Neutrophil (primary cell): Measurements from ENCODE around the gene ARRDC1.

Source experiments
- H3K27ac ChIP-seq: fragments of 200-600 bp; sonication (generic); 2 replicates; pipeline ENCODE4 v1.5.1; 2016; ENCODE audit warnings: mild to moderate bottlenecking, moderate library complexity
- H3K27me3 ChIP-seq: fragments of 200-600 bp; sonication (generic); 2 replicates; pipeline ENCODE4 v1.6.0; 2016; ENCODE audit warnings: mild to moderate bottlenecking
- H3K36me3 ChIP-seq: fragments of 200-600 bp; sonication (generic); 2 replicates; pipeline ENCODE4 v1.5.1; 2017
- H3K4me1 ChIP-seq, 2 experiments: fragments of 200-600 bp in 1 of 2; sonication (generic) in 1 of 2; 1 replicate in 1 of 2; 2 replicates in 1 of 2; pipeline versions ENCODE4 v1.5.1 to v1.6.1; 2013 to 2016; ENCODE audit warnings: low read depth in 1 of 2, low read length in 1 of 2, mild to moderate bottlenecking in 1 of 2, moderate library complexity in 1 of 2; ENCODE audit not compliant: control insufficient read depth in 1 of 2, insufficient read depth in 1 of 2
- H3K4me3 ChIP-seq, 2 experiments: fragments of 200-600 bp in 1 of 2; sonication (generic) in 1 of 2; 1 replicate in 1 of 2; 2 replicates in 1 of 2; pipeline ENCODE4 v1.5.1; 2013 to 2016; ENCODE audit warnings: low read depth in 1 of 2, low read length in 1 of 2, mild to moderate bottlenecking in 1 of 2, moderate library complexity in 1 of 2
- H3K9me3 ChIP-seq: fragments of 200-600 bp; sonication (generic); 2 replicates; pipeline ENCODE4 v1.5.1; 2016
- CTCF ChIP-seq: fragments of 200-600 bp; sonication (generic); IDR thresholded peaks from 2 replicates; pipeline ENCODE4 v1.5.1; 2016; ENCODE audit warnings: antibody characterized with exemption

The ARRDC1 gene

DNA sequence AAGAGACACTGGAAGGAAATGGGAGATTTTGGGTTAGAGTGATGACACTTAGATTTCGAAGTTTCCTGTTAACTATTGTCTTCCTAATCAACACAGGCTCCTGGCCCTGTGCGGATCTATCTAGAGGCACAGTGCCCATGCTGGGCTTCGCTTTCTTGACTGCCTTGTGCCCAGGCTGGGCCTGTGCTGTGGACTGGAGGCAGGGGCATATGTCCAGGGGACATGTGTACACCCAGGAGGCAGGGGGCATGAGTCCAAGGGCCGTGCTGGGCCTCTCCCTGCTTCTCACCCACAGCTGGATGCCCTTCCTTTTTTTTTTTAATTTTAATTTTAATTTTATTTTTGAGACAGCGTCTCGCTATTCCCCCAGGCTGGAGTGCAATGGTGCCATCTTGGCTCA, 50.9 kb downstream of the ARRDC1 start:
- Histone ChIP-seq H3K27me3 (no peaks in the 10 kb centered on the region), H3K27ac (peak overlapping the region; percentile 49), H3K4me1 (peaks cover 13 to 14% of the 10 kb centered on the region in 2 experiments), H3K9me3 (no peaks in the 10 kb centered on the region), H3K4me3 (no peak overlapping the region), H3K36me3 (peaks cover 7% of the 10 kb centered on the region)
- no peak for TF ChIP-seq CTCF

DNA sequence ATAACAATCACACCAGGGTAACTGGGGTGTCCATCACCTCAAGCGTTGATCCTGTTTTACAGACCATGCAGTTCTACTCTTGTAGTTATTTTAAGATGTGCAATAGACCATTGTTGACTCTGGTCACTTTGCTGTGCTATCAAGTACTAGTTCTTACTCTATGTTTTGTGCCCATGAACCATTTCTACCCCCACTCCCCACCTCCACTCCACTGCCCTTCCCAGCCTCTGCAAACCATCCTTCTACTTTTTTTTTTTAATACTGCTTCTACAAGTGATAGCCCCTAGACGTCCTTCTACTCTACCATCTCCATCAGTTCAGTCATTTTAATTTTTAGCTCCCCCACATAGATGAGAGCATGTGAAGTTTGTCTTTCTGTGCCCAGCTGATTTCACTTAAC, 52.1 kb downstream of the ARRDC1 start:
- peaks cover 11 to 13% of the 10 kb centered on the region in 2 experiments for H3K4me1 ChIP-seq
- no peak overlapping the region for H3K27ac ChIP-seq
- peaks cover 7% of the 10 kb centered on the region for H3K36me3 ChIP-seq
- H3K27me3 ChIP-seq: no peaks in the 10 kb centered on the region
- no peak for TF ChIP-seq CTCF
- H3K4me3 ChIP-seq: no peak overlapping the region
- H3K9me3 ChIP-seq: no peaks in the 10 kb centered on the region

DNA sequence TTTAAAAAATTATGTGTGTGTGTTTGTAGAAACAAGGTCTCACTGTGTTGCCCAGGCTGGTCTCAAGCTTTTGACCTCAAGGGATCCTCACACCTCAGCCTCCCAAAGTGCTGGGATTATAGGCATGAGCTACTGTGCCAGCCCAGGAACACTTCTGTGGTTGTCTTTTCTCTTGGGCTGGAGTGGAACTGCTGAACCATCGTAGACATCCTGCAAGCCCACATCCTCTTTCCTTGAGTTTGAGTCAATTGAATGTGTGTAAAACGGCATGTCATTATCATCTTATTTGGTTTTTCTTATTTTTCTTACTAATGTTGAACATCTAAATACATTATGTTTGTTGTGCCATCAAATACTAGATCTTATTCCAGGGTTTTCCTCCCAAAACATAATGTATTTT, 53.3 kb downstream of the ARRDC1 start:
- Histone ChIP-seq H3K27ac (no peak overlapping the region), H3K4me1 (peaks cover 11 to 13% of the 10 kb centered on the region in 2 experiments), H3K36me3 (peaks cover 7% of the 10 kb centered on the region), H3K9me3 (no peaks in the 10 kb centered on the region), H3K4me3 (no peak overlapping the region), H3K27me3 (no peaks in the 10 kb centered on the region)
- TF ChIP-seq CTCF: no peak

GRCh38 chr9:137660144-137660543, 54.7 kb downstream of the ARRDC1 start:
- no peak overlapping the region for H3K4me3 ChIP-seq
- H3K36me3 ChIP-seq: peaks cover 9% of the 10 kb centered on the region
- H3K9me3 ChIP-seq: no peaks in the 10 kb centered on the region
- no peak for TF ChIP-seq CTCF
- H3K27ac ChIP-seq: no peak overlapping the region
- H3K4me1 ChIP-seq: peaks cover 11 to 13% of the 10 kb centered on the region in 2 experiments
- no peaks in the 10 kb centered on the region for H3K27me3 ChIP-seq

DNA sequence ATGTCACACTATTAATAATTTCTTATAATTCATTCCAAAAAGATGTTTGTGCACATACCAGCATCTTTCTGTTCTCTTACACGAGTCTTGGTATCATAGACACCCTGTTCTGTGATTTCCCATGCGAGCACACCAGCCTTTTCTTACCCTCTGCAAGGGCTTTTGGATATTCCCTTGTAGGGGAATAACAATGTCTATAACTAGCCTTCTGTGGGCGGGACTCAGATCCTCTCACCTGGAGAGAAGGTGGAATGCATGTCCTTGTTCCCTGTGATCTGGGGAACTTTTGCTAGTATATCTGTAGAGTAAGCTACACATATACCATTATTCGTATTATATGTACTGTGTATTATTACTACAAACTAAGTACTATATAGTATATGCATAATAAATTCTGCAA, 58.1 kb downstream of the ARRDC1 start:
- H3K36me3 ChIP-seq: peaks cover 8% of the 10 kb centered on the region
- peaks cover 0 to 5% of the 10 kb centered on the region in 2 experiments for H3K4me1 ChIP-seq
- no peak overlapping the region for H3K27ac ChIP-seq
- TF ChIP-seq CTCF: no peak
- no peaks in the 10 kb centered on the region for H3K9me3 ChIP-seq
- no peak overlapping the region for H3K4me3 ChIP-seq
- no peaks in the 10 kb centered on the region for H3K27me3 ChIP-seq

DNA sequence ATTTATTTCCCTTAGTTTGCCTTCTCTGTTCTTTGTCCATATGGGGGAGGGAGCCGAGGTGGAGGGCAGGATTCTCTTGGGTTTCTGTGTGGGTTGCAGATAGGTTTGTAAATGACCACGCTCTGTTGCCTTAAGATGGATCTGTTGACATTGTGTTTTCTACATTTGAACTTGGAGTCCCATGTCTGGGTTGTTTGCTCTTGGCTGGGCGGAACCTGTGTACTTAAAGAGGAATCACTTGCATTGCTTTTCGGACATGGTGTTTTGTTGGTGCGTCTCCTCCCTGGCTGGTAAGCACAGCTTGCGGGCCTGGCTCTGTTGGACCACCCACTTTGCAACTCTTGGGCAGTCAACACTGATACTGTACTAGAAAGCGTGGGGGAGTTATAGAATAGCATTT, 59.2 kb downstream of the ARRDC1 start:
- no peak for TF ChIP-seq CTCF
- peaks cover 12% of the 10 kb centered on the region for H3K36me3 ChIP-seq
- no peaks in the 10 kb centered on the region for H3K27me3 ChIP-seq
- no peak overlapping the region for H3K27ac ChIP-seq
- H3K4me1 ChIP-seq: peaks cover 0 to 5% of the 10 kb centered on the region in 2 experiments
- no peaks in the 10 kb centered on the region for H3K9me3 ChIP-seq
- H3K4me3 ChIP-seq: no peak overlapping the region
